ENCODE data around the gene RASD1. TPM values are rescaled to one million over a fixed set of nuclear protein-coding genes. Genes with fewer than 3 reads are reported as not detected.
A peak's percentile ranks its signal among the peaks of the same experiment; 100 is the strongest.

RASD1 gene
- total and polyA plus RNA-seq, 8 donors, result 4.9 to 129 (median 14.7) TPM

- WGBS, 2 donors, result 94 to 95% methylated on average over 32 to 33 of the region's 33 CpGs
- ATAC-seq (no peak), FAIRE-seq (no peak), DNase-seq (peak in 2 of 6 donors; percentile 51 to 55)
- no peak overlapping the region for H3K27ac ChIP-seq
- H3K27me3 ChIP-seq, result no peaks in the 10 kb centered on the region
- H3K4me3 ChIP-seq, result no peak overlapping the region
- H3K9me3 ChIP-seq, result no peaks in the 10 kb centered on the region
- no peaks in the 10 kb centered on the region for H3K4me1 ChIP-seq
- no peak for TF ChIP-seq CTCF (IDR thresholded peaks at IDR 0.05)
- H3K36me3 ChIP-seq, result no peaks in the 10 kb centered on the region
- intact Hi-C loops (cut with DNase I), result no loop called here
These were observed 12.7 kb upstream of the RASD1 start for GRCh38 chr17:17508646-17509591.

GRCh38 chr17:17508019-17508535 lies 11.9 kb upstream of the RASD1 start:
- Histone ChIP-seq H3K9me3 (no peaks in the 10 kb centered on the region), H3K27me3 (no peaks in the 10 kb centered on the region), H3K4me3 (no peak overlapping the region), H3K27ac (no peak overlapping the region), H3K36me3 (no peaks in the 10 kb centered on the region), H3K4me1 (no peaks in the 10 kb centered on the region)
- DNase-seq (peak in 3 of 6 donors; percentile 15 to 50 (median 44)), FAIRE-seq (no peak), ATAC-seq (no peak)
- intact Hi-C loops (cut with DNase I), result no loop called here
- no peak for TF ChIP-seq CTCF (IDR thresholded peaks at IDR 0.05)
- WGBS, 2 donors, result 86 to 89% methylated on average over 11 of the region's 11 CpGs

GRCh38 chr17:17507465-17508011 lies 11.3 kb upstream of the RASD1 start:
- no peaks in the 10 kb centered on the region for H3K27me3 ChIP-seq
- H3K27ac ChIP-seq, result peak overlapping the region in 2 of 4 donors; percentile 71 to 79
- no peaks in the 10 kb centered on the region for H3K4me1 ChIP-seq
- no peak for FAIRE-seq
- WGBS, 2 donors, result 83 to 86% methylated on average over 16 of the region's 16 CpGs
- no peaks in the 10 kb centered on the region for H3K9me3 ChIP-seq
- ATAC-seq, result peak in 2 of 4 donors; percentile 8 to 18
- H3K36me3 ChIP-seq, result no peaks in the 10 kb centered on the region
- intact Hi-C loops (cut with DNase I), result no loop called here
- peak in 3 of 6 donors; percentile 18 to 68 (median 59) for DNase-seq
- no peak overlapping the region for H3K4me3 ChIP-seq
- no peak for TF ChIP-seq CTCF (IDR thresholded peaks at IDR 0.05)

GRCh38 chr17:17506893-17507464 lies 10.8 kb upstream of the RASD1 start:
- peak in 5 of 6 donors; percentile 56 to 83 (median 73) for DNase-seq
- FAIRE-seq, result no peak
- no peaks in the 10 kb centered on the region for H3K4me1 ChIP-seq
- H3K27me3 ChIP-seq, result no peaks in the 10 kb centered on the region
- intact Hi-C loops (cut with DNase I), result no loop called here
- WGBS, 2 donors, result 60 to 73% methylated on average over 14 to 17 of the region's 17 CpGs
- no peaks in the 10 kb centered on the region for H3K9me3 ChIP-seq
- peak overlapping the region; percentile 47 to 79 (median 67) for H3K27ac ChIP-seq
- H3K4me3 ChIP-seq, result no peak overlapping the region
- peak; percentile 54 to 71 (median 66) for ATAC-seq
- no peaks in the 10 kb centered on the region for H3K36me3 ChIP-seq
- TF ChIP-seq CTCF (IDR thresholded peaks at IDR 0.05), result no peak
